Calu3 (cell line): ENCODE measurements around the gene PAH. TPM values are rescaled to one million over a fixed set of nuclear protein-coding genes. Genes with fewer than 3 reads are reported as not detected.

Experiments
- BruUV-seq: library from RNA; stranded (reverse); fragments of 400-500 nt; replicated peaks from 2 replicates; lab custom pipeline; 2021; lab: Mats Ljungman, UMichigan
- CTCF ChIA-PET: fragments of 300-600 bp; sonication (Branson Sonifier 250); formaldehyde crosslinking; loops from one replicate; lab custom pipeline; 2022; ENCODE audit warnings: antibody characterized with exemption; lab: Charles Lee
- DNase-seq: peaks from one replicate; pipeline ENCODE4 v3.0.0; 2022
- H3K27ac Mint-ChIP-seq: one replicate; pipeline ENCODE4 v1.8.0; 2022; ENCODE audit warnings: mixed read lengths; ENCODE audit not compliant: unreplicated experiment
- H3K27me3 Mint-ChIP-seq: one replicate; pipeline ENCODE4 v1.8.0; 2022; ENCODE audit warnings: mixed read lengths; ENCODE audit not compliant: unreplicated experiment
- H3K36me3 Mint-ChIP-seq: one replicate; pipeline ENCODE4 v1.8.0; 2022; ENCODE audit warnings: mild to moderate bottlenecking, moderate library complexity, mixed read lengths; ENCODE audit not compliant: insufficient read depth, unreplicated experiment
- H3K4me1 Mint-ChIP-seq: one replicate; pipeline ENCODE4 v1.8.0; 2022; ENCODE audit warnings: mild to moderate bottlenecking, low read depth, mixed read lengths; ENCODE audit not compliant: unreplicated experiment
- H3K4me3 Mint-ChIP-seq: one replicate; pipeline ENCODE4 v1.8.0; 2022; ENCODE audit warnings: mild to moderate bottlenecking, low read depth, moderate library complexity, mixed read lengths; ENCODE audit not compliant: unreplicated experiment
- H3K9me3 Mint-ChIP-seq: one replicate; pipeline ENCODE4 v1.8.0; 2022; ENCODE audit warnings: low read depth, mixed read lengths; ENCODE audit not compliant: unreplicated experiment
- intact Hi-C: fragments of 100-400 bp; cut with micrococcal nuclease; formaldehyde crosslinking; loops from one replicate; pipeline ENCODE4 v1.10.0; 2022; ENCODE audit not compliant: unreplicated experiment
- total RNA-seq: library from RNA; stranded (reverse); gene quantifications from 2 replicates; pipeline ENCODE4 v1.2.3, GENCODE V29; 2022
- TF ChIP-seq, protein P1 (sequence below): fragments of 200-600 bp; IDR thresholded peaks from one replicate; pipeline ENCODE4 v1.8.0; 2022; ENCODE audit warnings: antibody characterized with exemption; ENCODE audit not compliant: unreplicated experiment

PAH gene
- total RNA-seq, 1 experiment from 2014 or later: 31.4 TPM

DNA sequence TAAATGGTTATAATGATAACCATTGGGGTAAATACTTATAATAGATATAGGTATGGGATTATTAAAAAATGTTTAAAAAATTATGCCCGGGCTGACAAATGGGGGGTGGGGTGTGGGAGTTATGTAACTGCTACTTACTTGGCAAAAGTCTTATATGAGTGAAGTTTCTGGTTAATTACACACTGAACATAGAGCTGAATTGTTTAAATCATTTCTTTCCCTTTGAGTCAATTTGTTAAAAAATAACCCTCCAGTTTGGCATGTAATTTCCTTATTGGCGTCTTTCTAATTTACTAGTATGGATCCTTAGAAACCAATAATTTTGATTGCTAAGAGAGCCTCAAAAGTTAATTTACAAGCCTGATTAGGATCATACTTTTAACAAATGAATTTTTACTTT, 16.7 kb downstream of the PAH start:
- intact Hi-C loops: no loop called here
- CTCF ChIA-PET: interaction anchor here (0.7 kb wide), 1 partner anchor 1029 kb away, joined by 3 read pairs; no protein-coding TSS in a partner anchor

DNA sequence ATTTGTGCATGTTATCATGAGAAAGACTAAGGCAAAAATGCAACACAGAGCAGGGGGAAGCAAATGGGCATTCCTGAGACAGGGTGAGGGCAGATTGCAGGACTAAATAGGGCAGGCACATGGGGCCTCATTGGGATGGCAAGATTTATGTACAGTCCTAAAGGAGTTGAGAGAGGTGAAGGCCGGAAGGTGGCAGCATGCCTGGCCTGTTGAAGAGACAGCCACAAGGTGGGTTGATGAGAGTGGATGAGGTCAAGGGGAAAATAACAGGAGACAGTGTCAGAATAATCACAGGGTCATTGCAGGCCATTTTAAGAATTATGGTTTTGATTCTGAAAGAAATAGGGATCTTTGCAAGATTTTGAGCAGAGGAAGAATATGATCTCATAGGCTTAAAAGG, 21.0 kb downstream of the PAH start:
- no peak for DNase-seq
- H3K4me3 Mint-ChIP-seq: no peak overlapping the region
- H3K4me1 Mint-ChIP-seq: no peaks in the 10 kb centered on the region
- H3K9me3 Mint-ChIP-seq: no peaks in the 10 kb centered on the region
- intact Hi-C loops: no loop called here
- H3K27me3 Mint-ChIP-seq: no peaks in the 10 kb centered on the region
- no peak overlapping the region for H3K27ac Mint-ChIP-seq
- TF ChIP-seq, protein P1, sequence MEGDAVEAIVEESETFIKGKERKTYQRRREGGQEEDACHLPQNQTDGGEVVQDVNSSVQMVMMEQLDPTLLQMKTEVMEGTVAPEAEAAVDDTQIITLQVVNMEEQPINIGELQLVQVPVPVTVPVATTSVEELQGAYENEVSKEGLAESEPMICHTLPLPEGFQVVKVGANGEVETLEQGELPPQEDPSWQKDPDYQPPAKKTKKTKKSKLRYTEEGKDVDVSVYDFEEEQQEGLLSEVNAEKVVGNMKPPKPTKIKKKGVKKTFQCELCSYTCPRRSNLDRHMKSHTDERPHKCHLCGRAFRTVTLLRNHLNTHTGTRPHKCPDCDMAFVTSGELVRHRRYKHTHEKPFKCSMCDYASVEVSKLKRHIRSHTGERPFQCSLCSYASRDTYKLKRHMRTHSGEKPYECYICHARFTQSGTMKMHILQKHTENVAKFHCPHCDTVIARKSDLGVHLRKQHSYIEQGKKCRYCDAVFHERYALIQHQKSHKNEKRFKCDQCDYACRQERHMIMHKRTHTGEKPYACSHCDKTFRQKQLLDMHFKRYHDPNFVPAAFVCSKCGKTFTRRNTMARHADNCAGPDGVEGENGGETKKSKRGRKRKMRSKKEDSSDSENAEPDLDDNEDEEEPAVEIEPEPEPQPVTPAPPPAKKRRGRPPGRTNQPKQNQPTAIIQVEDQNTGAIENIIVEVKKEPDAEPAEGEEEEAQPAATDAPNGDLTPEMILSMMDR: no peak
- no TSS peak for BruUV-seq
- CTCF ChIA-PET: interaction anchor here (0.7 kb wide), 3 partner anchors 14 to 122 kb away, joined by 3 to 4 read pairs (median 4); no protein-coding TSS in a partner anchor
- no peaks in the 10 kb centered on the region for H3K36me3 Mint-ChIP-seq

More for the DNA sequence above, 16.7 kb downstream of the PAH start:
- Mint-ChIP-seq H3K9me3 (no peaks in the 10 kb centered on the region), H3K4me3 (no peak overlapping the region), H3K27ac (no peak overlapping the region), H3K36me3 (no peaks in the 10 kb centered on the region), H3K4me1 (no peaks in the 10 kb centered on the region), H3K27me3 (no peaks in the 10 kb centered on the region)
- BruUV-seq: no TSS peak
- DNase-seq: no peak
- TF ChIP-seq, protein P1: no peak

DNA sequence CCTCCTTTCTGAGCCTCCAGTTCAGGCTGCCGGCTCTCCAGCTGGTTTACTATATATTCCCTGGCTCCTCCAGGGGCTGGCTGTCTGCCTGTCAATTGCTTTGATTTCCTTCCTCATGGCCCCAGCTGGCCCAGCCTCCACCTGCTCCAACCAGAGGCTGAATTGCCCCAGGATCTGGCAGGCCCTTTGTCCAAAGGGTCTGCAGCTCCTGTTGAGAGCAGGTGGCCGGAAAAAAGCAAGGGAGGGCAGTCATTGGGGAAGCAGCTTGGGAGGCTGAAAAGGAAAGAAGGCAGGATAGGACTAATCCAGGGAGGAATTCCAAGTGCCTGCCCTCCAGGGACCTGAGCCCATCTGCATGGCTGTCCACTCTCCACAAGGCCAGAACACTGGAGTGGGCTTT, 25.3 kb downstream of the PAH start:
- no peaks in the 10 kb centered on the region for H3K27me3 Mint-ChIP-seq
- H3K36me3 Mint-ChIP-seq: no peaks in the 10 kb centered on the region
- H3K9me3 Mint-ChIP-seq: no peaks in the 10 kb centered on the region
- CTCF ChIA-PET: no interaction called here
- no TSS peak for BruUV-seq
- no peaks in the 10 kb centered on the region for H3K4me1 Mint-ChIP-seq
- H3K4me3 Mint-ChIP-seq: no peak overlapping the region
- TF ChIP-seq, protein P1: no peak
- no peak overlapping the region for H3K27ac Mint-ChIP-seq
- no peak for DNase-seq
- intact Hi-C loops: no loop called here

DNA sequence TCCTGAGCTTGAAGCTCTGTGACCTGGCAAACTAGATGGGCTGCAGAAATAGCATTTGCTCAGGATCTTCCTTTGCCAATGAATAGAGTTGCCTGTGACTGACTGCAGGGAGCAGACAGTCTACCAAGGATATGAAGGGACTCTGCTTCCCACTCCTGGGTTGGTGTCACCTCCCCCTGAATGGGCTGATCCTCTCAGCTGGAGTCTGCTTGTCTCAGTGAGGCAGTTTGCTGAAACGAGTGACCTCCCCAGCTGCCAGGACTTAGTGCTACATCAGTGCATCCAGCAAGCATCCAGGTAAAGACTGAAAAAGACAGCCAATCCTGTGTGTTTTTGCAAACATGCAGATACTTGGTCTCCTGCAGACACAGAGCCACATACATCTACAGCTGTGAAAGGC, 28.5 kb downstream of the PAH start:
- Mint-ChIP-seq H3K36me3 (no peaks in the 10 kb centered on the region), H3K9me3 (no peaks in the 10 kb centered on the region), H3K4me1 (peaks cover 26% of the 10 kb centered on the region), H3K4me3 (no peak overlapping the region), H3K27ac (no peak overlapping the region), H3K27me3 (no peaks in the 10 kb centered on the region)
- no TSS peak for BruUV-seq
- intact Hi-C loops: no loop called here
- TF ChIP-seq, protein P1: no peak
- DNase-seq: no peak
- CTCF ChIA-PET: no interaction called here
